IMR-90 (cell line): Measurements from ENCODE around the gene TTLL8. TPM values are rescaled to one million over a fixed set of nuclear protein-coding genes. Genes with fewer than 3 reads are reported as not detected.

Source experiments
- ATAC-seq: fragments of 200-7000 bp; cut with Tn5 transposase; 2 replicates; pipeline ENCODE4 v1.9.1; 2020; ENCODE audit warnings: low read depth, mild to moderate bottlenecking, moderate library complexity
- BruUV-seq: library from RNA; stranded (reverse); fragments of 400-500 nt; replicated peaks from 2 replicates; lab custom pipeline; 2021; lab: Mats Ljungman, UMichigan
- CTCF ChIA-PET: fragments of 300-600 bp; formaldehyde crosslinking; extraction: SDS; loops from one replicate; lab custom pipeline; 2021; ENCODE audit warnings: antibody characterized with exemption; lab: Yijun Ruan, JAX
- POLR2A ChIA-PET: fragments of 300-600 bp; sonication (Branson Sonifier 250); formaldehyde crosslinking; loops from one replicate; lab custom pipeline; 2022; ENCODE audit warnings: antibody characterized with exemption; ENCODE audit not compliant: unreplicated experiment; lab: Charles Lee
- DNase-seq: peaks from one replicate; pipeline ENCODE4 v3.0.0; 2013
- H2AFZ ChIP-seq: replicated peaks from 2 replicates; pipeline ENCODE3; 2013; ENCODE audit warnings: low read length, mild to moderate bottlenecking; ENCODE audit not compliant: poor library complexity
- H2AK5ac ChIP-seq: 2 replicates; pipeline ENCODE4 v1.6.1; 2013; ENCODE audit warnings: low read depth, low read length, inconsistent platforms
- H2AK9ac ChIP-seq: replicated peaks from 2 replicates; pipeline ENCODE3; 2013; ENCODE audit warnings: mild to moderate bottlenecking, low read depth, low read length, moderate library complexity; ENCODE audit not compliant: poor library complexity
- H2BK120ac ChIP-seq: 2 replicates; pipeline ENCODE4 v1.6.1; 2013; ENCODE audit warnings: low read depth, low read length, inconsistent platforms
- H2BK15ac ChIP-seq: 3 replicates; pipeline ENCODE4 v1.6.1; 2013; ENCODE audit warnings: low read depth, low read length, inconsistent platforms
- H2BK20ac ChIP-seq: 2 replicates; pipeline ENCODE4 v1.6.1; 2013; ENCODE audit warnings: low read depth, mild to moderate bottlenecking, inconsistent platforms, low read length, moderate library complexity
- H2BK5ac ChIP-seq: 2 replicates; pipeline ENCODE4 v1.6.1; 2013; ENCODE audit warnings: mild to moderate bottlenecking, low read depth, low read length, inconsistent platforms; ENCODE audit not compliant: poor library complexity, severe bottlenecking
- H3K14ac ChIP-seq: replicated peaks from 2 replicates; pipeline ENCODE4 v1.6.1; 2013; ENCODE audit warnings: low read depth, low read length, inconsistent platforms
- H3K18ac ChIP-seq: 2 replicates; pipeline ENCODE4 v1.6.1; 2013; ENCODE audit warnings: low read depth, low read length, control low read depth
- H3K23ac ChIP-seq: 2 replicates; pipeline ENCODE4 v1.6.1; 2013; ENCODE audit warnings: low read depth, low read length, inconsistent platforms
- H3K27ac ChIP-seq: 2 replicates; pipeline ENCODE4 v1.5.1; 2013; ENCODE audit warnings: mild to moderate bottlenecking, control low read depth, low read length; ENCODE audit not compliant: insufficient read depth
- H3K27me3 ChIP-seq: 2 replicates; pipeline ENCODE4 v1.6.1; 2013; ENCODE audit warnings: low read length; ENCODE audit not compliant: control insufficient read depth, insufficient read depth
- H3K36me3 ChIP-seq: 2 replicates; pipeline ENCODE4 v1.6.1; 2013; ENCODE audit warnings: low read length, mixed read lengths; ENCODE audit not compliant: control insufficient read depth, insufficient read depth
- H3K4ac ChIP-seq: 2 replicates; pipeline ENCODE4 v1.6.1; 2013; ENCODE audit warnings: low read depth, low read length, inconsistent platforms
- H3K4me1 ChIP-seq: 2 replicates; pipeline ENCODE4 v1.6.1; 2013; ENCODE audit warnings: low read length, mixed read lengths; ENCODE audit not compliant: control insufficient read depth, insufficient read depth
- H3K4me2 ChIP-seq: 2 replicates; pipeline ENCODE4 v1.6.1; 2013; ENCODE audit warnings: low read depth, mild to moderate bottlenecking, control low read depth, low read length, moderate library complexity
- H3K4me3 ChIP-seq: 2 replicates; pipeline ENCODE4 v1.5.1; 2013; ENCODE audit warnings: low read depth, mild to moderate bottlenecking, control low read depth, low read length, moderate library complexity; ENCODE audit not compliant: insufficient read depth
- H3K56ac ChIP-seq: 2 replicates; pipeline ENCODE4 v1.6.1; 2013; ENCODE audit warnings: low read length, inconsistent platforms; ENCODE audit not compliant: insufficient read depth; ENCODE audit errors: extremely low read depth
- H3K79me1 ChIP-seq, 2 experiments: 2 replicates each; pipeline ENCODE4 v1.6.1; 2013; ENCODE audit warnings: low read length in 2 of 2, inconsistent platforms in 1 of 2, low read depth in 1 of 2
- H3K9ac ChIP-seq: 2 replicates; pipeline ENCODE4 v1.6.1; 2013; ENCODE audit warnings: low read depth, low read length, control low read depth
- H3K9me1 ChIP-seq: 2 replicates; pipeline ENCODE4 v1.6.1; 2013; ENCODE audit warnings: low read length, inconsistent platforms; ENCODE audit not compliant: insufficient read depth
- H3K9me3 ChIP-seq: 2 replicates; pipeline ENCODE4 v1.6.1; 2013; ENCODE audit warnings: low read length; ENCODE audit not compliant: control insufficient read depth, insufficient read depth
- H4K20me1 ChIP-seq: 2 replicates; pipeline ENCODE4 v1.6.1; 2013; ENCODE audit warnings: low read length, inconsistent platforms; ENCODE audit not compliant: insufficient read depth
- H4K5ac ChIP-seq: 2 replicates; pipeline ENCODE4 v1.6.1; 2013; ENCODE audit warnings: mild to moderate bottlenecking, low read depth, low read length, control low read depth
- H4K8ac ChIP-seq, 2 experiments: 2 replicates each; pipeline ENCODE4 v1.6.1; 2013; ENCODE audit warnings: low read depth in 2 of 2, low read length in 2 of 2, control low read depth in 1 of 2, inconsistent platforms in 1 of 2
- H4K91ac ChIP-seq: 2 replicates; pipeline ENCODE4 v1.6.1; 2013; ENCODE audit warnings: low read depth, low read length, inconsistent platforms; ENCODE audit not compliant: insufficient read depth
- BHLHE40 ChIP-seq: fragments of 150-350 bp; IDR thresholded peaks from 2 replicates; pipeline ENCODE4 v1.6.1; 2016; ENCODE audit warnings: mild to moderate bottlenecking, low read depth, low read length
- CEBPB ChIP-seq: IDR thresholded peaks from 2 replicates; pipeline ENCODE4 v1.6.1; 2012; ENCODE audit warnings: low read depth, low read length, improper control_type of control experiment
- CHD1 ChIP-seq: IDR thresholded peaks from 2 replicates; pipeline ENCODE4 v1.6.1; 2012; ENCODE audit warnings: low read depth, low read length, improper control_type of control experiment
- CTCF ChIP-seq: conservative IDR thresholded peaks from 2 replicates; pipeline ENCODE4 v1.5.1; 2012; ENCODE audit warnings: mild to moderate bottlenecking, low read depth, low read length, improper control_type of control experiment
- ELK1 ChIP-seq: fragments of 150-350 bp; IDR thresholded peaks from 2 replicates; pipeline ENCODE4 v1.6.1; 2016; ENCODE audit warnings: low read depth, mild to moderate bottlenecking, low read length, moderate library complexity, borderline replicate concordance
- FOS ChIP-seq: fragments of 150-350 bp; IDR thresholded peaks from 2 replicates; pipeline ENCODE4 v1.6.1; 2016; ENCODE audit warnings: low read depth, low read length
- MAFK ChIP-seq: IDR thresholded peaks from 2 replicates; pipeline ENCODE4 v1.6.1; 2012; ENCODE audit warnings: low read depth, low read length, improper control_type of control experiment
- NFE2L2 ChIP-seq: fragments of 150-350 bp; IDR thresholded peaks from 2 replicates; pipeline ENCODE4 v1.6.1; 2016; ENCODE audit warnings: low read depth, mild to moderate bottlenecking, low read length
- POLR2A ChIP-seq: IDR thresholded peaks from 2 replicates; pipeline ENCODE4 v1.6.1; 2012; ENCODE audit warnings: mild to moderate bottlenecking, low read depth, low read length
- RAD21 ChIP-seq: IDR thresholded peaks from 2 replicates; pipeline ENCODE4 v1.6.1; 2012; ENCODE audit warnings: low read length, improper control_type of control experiment
- RCOR1 ChIP-seq: IDR thresholded peaks from 2 replicates; pipeline ENCODE4 v1.6.1; 2012; ENCODE audit warnings: mild to moderate bottlenecking, low read length, improper control_type of control experiment; ENCODE audit not compliant: insufficient replicate concordance
- RFX5 ChIP-seq: IDR thresholded peaks from 2 replicates; pipeline ENCODE4 v1.8.0; 2012; ENCODE audit warnings: low read depth, mild to moderate bottlenecking, low read length, moderate library complexity
- SMC3 ChIP-seq: fragments of 150-350 bp; IDR thresholded peaks from 2 replicates; pipeline ENCODE4 v1.6.1; 2016; ENCODE audit warnings: low read depth, mild to moderate bottlenecking, antibody characterized with exemption, low read length, moderate library complexity
- WGBS, 2 experiments: methylation state at CpG; one replicate each; pipeline versions ENCODE4 v1.1.5 to v1.1.7; 2013; ENCODE audit warnings: missing lambda C conversion rate in 2 of 2; ENCODE audit not compliant: insufficient read length in 1 of 2; ENCODE audit errors: extremely low coverage in 2 of 2; 5-methylcytosine and 5-hydroxymethylcytosine counted together
- dilution Hi-C: fragments of 300-500 bp; cut with HindIII; formaldehyde crosslinking; loops from one replicate; pipeline ENCODE4 v1.14.3; 2018; ENCODE audit warnings: low sequenced_read_pairs; ENCODE audit not compliant: unreplicated experiment
- in situ Hi-C: fragments of 300-500 bp; cut with MboI; formaldehyde crosslinking; loops from 3 replicates; pipeline ENCODE4 v1.14.3; 2019; ENCODE audit warnings: low sequenced_read_pairs, inconsistent platforms, mixed read lengths
- intact Hi-C: fragments of 100-400 bp; cut with micrococcal nuclease; formaldehyde crosslinking; loops from 2 replicates; pipeline ENCODE4 v1.10.0; 2022
- polyA plus RNA-seq, 3 experiments: library from polyadenylated mRNA; depleted of rRNA; stranded (reverse); fragments of >200 nt; gene quantifications; 2 replicates each; pipeline ENCODE4 v1.2.3, GENCODE V29; 2012; ENCODE audit warnings: low replicate concordance in 1 of 3
- total RNA-seq: library from RNA; depleted of rRNA; stranded (reverse); fragments of >200 nt; gene quantifications from 2 replicates; pipeline ENCODE4 v1.2.3, GENCODE V29; 2012
- TF ChIP-seq, protein P1 (sequence below): fragments of 150-350 bp; IDR thresholded peaks from 2 replicates; pipeline ENCODE4 v1.6.1; 2017; ENCODE audit warnings: mild to moderate bottlenecking, antibody characterized with exemption, low read length, low read depth

TTLL8 gene
- total and polyA plus RNA-seq, 2 of the 4 experiments (the other 2 are of a cell fraction) = not detected

GRCh38 chr22:50048836-50049235, 9.3 kb downstream of the TTLL8 start:
- H3K4me3 ChIP-seq = no peak overlapping the region
- POLR2A ChIA-PET = no interaction called here
- no peak overlapping the region for H3K4me2 ChIP-seq
- H2AFZ ChIP-seq = peak overlapping the region; percentile 14
- intact Hi-C loops (no loop called here), dilution Hi-C loops (no loop called here), in situ Hi-C loops (no loop called here)
- H2BK5ac ChIP-seq = no peak overlapping the region
- no peak overlapping the region for H3K18ac ChIP-seq
- no peaks in the 10 kb centered on the region for H3K36me3 ChIP-seq
- no peak overlapping the region for H2BK20ac ChIP-seq
- H3K4ac ChIP-seq = no peak overlapping the region
- no peak overlapping the region for H3K9ac ChIP-seq
- H3K79me1 ChIP-seq = no peaks in the 10 kb centered on the region
- TF ChIP-seq POLR2A (no peak), RFX5 (no peak), SMC3 (no peak), ELK1 (no peak), CTCF (no peak), BHLHE40 (no peak), MAFK (no peak), RCOR1 (no peak), FOS (no peak), NFE2L2 (no peak), CEBPB (no peak), RAD21 (no peak), CHD1 (no peak)
- TF ChIP-seq, protein P1, sequence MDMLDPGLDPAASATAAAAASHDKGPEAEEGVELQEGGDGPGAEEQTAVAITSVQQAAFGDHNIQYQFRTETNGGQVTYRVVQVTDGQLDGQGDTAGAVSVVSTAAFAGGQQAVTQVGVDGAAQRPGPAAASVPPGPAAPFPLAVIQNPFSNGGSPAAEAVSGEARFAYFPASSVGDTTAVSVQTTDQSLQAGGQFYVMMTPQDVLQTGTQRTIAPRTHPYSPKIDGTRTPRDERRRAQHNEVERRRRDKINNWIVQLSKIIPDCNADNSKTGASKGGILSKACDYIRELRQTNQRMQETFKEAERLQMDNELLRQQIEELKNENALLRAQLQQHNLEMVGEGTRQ = no peak
- no peak overlapping the region for H2AK9ac ChIP-seq
- no TSS peak for BruUV-seq
- peaks cover 38% of the 10 kb centered on the region for H3K27me3 ChIP-seq
- H4K91ac ChIP-seq = no peak overlapping the region
- no peaks in the 10 kb centered on the region for H3K4me1 ChIP-seq
- H2BK120ac ChIP-seq = no peak overlapping the region
- no peak overlapping the region for H2BK15ac ChIP-seq
- no peak overlapping the region for H3K56ac ChIP-seq
- no peak overlapping the region for H4K5ac ChIP-seq
- ATAC-seq (no peak), DNase-seq (no peak)
- H3K9me1 ChIP-seq = no peaks in the 10 kb centered on the region
- H3K14ac ChIP-seq = no peak overlapping the region
- 61% methylated on average over 7 of the region's 17 CpGs; no CpG with 5 or more reads in 1 of the 2 experiments for WGBS, 2 experiments
- H2AK5ac ChIP-seq = no peak overlapping the region
- H4K20me1 ChIP-seq = no peaks in the 10 kb centered on the region
- no peak overlapping the region for H3K23ac ChIP-seq
- no peak overlapping the region for H3K27ac ChIP-seq
- CTCF ChIA-PET = no interaction called here
- H3K9me3 ChIP-seq = peaks cover 11% of the 10 kb centered on the region
- no peak overlapping the region for H4K8ac ChIP-seq
